ENCODE measurements around the gene LDAF1. TPM values are rescaled to one million over a fixed set of nuclear protein-coding genes. Genes with fewer than 3 reads are reported as not detected.
"Not testable (repeated sequence)": the region's sequence is repeated elsewhere in the genome, so short reads cannot be mapped to it uniquely, and the experiment has no call there.

Gene LDAF1
- total RNA-seq, 1 donor from 2014 or later = 6.8 TPM

GRCh38 chr16:21190599-21190998 is 32.1 kb downstream of the LDAF1 start:
- intact Hi-C loops (cut with micrococcal nuclease) = no loop called here

GRCh38 chr16:21192991-21193390 is 34.5 kb downstream of the LDAF1 start:
- intact Hi-C loops (cut with micrococcal nuclease) = no loop called here

- intact Hi-C loops (cut with micrococcal nuclease) = no loop called here
Measured at GRCh38 chr16:21194771-21195301, 36.4 kb downstream of the LDAF1 start.

DNA sequence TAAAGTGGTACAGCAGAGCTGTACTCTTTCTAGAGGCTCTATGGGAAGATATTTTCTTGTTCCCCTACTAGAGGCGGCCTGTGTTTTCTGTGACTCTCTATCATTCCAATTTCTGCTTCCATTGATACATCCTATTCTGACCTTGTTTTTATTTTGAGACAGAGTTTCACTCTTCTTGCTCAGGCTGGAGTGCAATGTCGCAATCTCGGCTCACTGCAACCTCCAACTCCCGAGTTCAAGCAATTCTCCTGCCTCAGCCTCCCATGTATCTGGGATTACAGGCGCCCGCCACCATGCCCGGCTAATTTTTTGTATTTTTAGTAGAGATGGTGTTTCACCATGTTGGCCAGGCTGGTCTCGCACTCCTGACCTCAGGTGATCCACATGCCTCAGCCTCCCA is 36.9 kb downstream of the LDAF1 start:
- intact Hi-C loops (cut with micrococcal nuclease) = not testable (repeated sequence)

- intact Hi-C loops (cut with micrococcal nuclease) = no loop called here
Measured at GRCh38 chr16:21197112-21197511, 38.6 kb downstream of the LDAF1 start.

DNA sequence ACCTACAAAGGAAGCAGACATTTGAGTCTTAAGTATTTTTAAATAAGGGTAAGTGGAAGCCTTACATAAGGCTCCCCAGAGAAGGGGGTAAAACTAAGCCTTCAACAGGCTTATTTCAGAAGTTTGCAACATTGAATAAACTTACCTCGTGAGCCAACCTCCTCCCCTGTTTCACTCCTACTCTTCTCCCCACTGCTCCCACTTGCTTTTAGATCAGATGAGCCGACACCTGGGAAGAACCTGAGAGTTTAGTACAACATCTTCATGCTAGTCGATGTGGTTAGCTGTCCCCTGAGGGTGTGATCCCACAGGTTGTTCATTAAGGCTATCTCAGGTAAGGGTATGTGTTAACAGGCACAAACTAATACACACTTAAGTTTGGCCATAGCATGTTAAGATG is 39.1 kb downstream of the LDAF1 start:
- intact Hi-C loops (cut with micrococcal nuclease) = no loop called here

DNA sequence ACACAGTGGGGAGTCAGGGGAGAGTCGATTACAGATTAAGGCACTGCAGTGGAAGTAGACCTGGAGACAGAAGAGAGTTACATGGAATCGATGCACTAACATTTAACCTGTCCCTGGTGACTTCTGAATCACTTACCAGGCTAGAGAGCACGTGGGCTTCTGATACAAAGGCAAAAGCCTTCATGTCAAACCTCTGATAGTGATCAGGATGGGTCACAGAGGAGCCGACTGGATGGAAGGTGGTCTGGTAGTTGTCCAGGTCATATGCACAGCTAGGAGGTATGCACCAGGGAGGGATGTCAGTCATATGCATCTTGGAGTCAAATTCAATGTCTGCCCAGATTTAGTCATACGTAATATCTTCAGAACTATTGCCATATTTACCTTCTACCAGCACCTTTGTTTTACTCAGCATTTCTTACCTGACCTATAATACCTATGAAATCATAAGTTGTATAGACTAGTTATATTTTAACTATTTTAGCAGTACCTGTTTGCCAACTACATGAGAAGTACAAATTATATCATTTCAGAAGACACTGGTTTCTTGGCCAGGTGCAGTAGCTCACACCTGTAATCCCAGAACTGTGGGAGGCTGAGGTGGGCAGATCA is 41.2 kb downstream of the LDAF1 start:
- intact Hi-C loops (cut with micrococcal nuclease) = no loop called here

DNA sequence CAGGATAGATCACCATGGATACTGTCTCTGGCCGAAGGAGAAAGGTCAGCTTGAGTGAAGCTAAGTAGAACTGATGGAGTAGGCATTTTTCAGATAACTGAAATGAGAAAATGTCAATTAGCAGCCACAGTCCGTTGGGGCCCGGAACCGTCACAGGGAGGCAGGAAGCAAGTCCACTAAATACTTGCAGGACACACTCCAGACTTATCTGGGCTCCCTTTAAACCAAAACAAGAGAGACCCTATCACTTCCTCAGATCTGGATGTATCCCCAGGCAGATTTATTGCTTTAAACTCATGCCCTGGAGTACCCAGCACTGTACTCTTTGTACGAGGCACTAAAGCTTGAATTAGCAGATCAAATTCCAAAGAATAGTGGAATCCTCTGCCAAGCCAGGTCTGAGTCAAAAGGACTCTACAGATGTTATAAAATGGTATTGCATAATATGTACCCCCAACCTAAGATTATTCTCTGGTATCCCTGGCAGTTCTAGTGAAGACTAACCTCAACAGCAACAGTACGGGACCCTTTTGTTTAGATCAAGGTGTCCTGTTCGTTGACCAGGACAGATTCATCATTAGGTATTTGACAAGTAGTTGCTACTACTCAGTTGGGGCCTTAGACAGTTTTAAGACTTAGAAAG is 44.8 kb downstream of the LDAF1 start:
- intact Hi-C loops (cut with micrococcal nuclease) = no loop called here

- intact Hi-C loops (cut with micrococcal nuclease) = no loop called here
Measured at GRCh38 chr16:21205303-21205702, 46.8 kb downstream of the LDAF1 start.

- intact Hi-C loops (cut with micrococcal nuclease) = no loop called here
Measured at GRCh38 chr16:21206550-21206949, 48.1 kb downstream of the LDAF1 start.

GRCh38 chr16:21208446-21209230 is 50.2 kb downstream of the LDAF1 start:
- intact Hi-C loops (cut with micrococcal nuclease) = no loop called here

DNA sequence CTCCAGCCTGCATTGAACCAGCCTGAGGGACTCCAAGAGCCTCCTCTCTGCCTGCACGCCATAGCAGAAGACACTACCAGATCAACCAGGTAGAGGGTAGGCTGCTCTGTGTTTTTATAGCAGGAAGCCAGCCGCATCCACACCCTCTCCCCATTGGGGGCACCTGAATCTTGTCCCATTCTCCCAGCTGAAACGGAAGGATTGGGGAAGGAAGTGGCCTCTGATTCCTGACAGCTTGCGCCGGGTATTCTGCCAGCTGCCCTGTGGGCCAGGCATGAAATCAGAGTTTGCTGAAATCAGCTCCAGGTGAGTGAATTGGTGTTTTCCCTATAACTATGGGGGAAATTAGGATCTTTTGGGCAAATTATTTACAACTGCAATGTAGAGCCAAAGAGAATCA is 53.0 kb downstream of the LDAF1 start, which contains the start of gene ZP2:
ZP2 (minus strand) TSS at position 89 of the 400 bp plus-strand sequence; CDS start at position 62, 27 bp downstream.
- intact Hi-C loops (cut with micrococcal nuclease) = no loop called here

DNA sequence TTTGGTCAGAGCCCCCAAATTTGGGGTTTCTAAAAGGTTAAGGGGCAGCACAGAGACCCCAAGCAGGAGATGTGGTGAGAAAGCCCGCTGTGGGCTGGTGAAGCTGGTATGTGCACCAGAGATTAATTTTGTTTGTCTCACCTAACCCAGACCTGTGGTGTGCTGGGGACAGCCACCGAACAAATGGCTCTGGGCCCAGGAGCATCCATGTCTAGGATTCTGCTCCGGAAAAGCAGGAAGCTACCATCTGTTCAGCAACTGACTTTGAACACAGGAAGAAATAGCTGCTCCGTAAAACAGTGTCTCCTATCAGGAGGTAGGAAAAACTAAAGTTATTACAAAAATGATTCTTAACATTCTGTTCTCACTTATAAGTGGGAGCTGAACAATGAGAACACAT is 55.6 kb downstream of the LDAF1 start:
- intact Hi-C loops (cut with micrococcal nuclease) = no loop called here

DNA sequence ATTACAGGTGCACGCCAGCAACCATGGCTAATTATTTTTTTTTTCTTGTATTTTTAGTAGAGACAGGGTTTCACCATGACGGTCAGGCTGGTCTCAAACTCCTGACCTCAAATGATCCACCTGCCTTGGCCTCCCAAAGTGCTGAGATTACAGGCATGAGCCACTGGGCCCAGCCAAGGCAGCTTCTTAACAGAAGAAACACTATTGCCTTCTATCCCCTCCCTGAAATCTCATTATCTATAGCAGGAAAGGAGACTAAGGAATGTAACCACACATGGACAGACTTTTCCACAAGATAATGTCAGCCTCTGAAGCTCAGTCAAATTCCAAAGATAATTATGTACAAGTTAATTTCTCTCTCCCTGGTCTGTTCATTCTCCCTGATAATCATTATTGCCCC is 58.6 kb downstream of the LDAF1 start:
- intact Hi-C loops (cut with micrococcal nuclease) = no loop called here

- intact Hi-C loops (cut with micrococcal nuclease) = no loop called here
Measured at GRCh38 chr16:21218153-21218552, 59.7 kb downstream of the LDAF1 start.

DNA sequence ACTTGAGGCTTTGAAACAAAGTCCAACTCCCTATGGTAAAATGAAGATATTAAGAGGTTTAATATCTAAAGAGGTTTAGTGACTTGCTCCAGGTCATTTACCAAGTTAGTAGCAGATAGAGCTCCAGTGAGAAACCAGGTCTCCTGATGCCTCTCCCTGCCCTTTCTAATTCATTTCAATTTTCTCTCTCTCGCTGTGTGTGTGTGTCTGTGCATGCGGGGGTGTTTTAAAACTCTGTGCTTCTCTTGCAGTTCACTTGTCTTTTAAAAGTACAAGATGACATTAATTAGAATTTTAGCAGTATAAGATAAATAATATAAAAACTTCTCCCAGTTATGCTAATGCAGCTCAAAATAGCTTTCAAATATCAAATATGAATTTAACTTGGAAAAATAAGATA is 61.1 kb downstream of the LDAF1 start:
- intact Hi-C loops (cut with micrococcal nuclease) = no loop called here

DNA sequence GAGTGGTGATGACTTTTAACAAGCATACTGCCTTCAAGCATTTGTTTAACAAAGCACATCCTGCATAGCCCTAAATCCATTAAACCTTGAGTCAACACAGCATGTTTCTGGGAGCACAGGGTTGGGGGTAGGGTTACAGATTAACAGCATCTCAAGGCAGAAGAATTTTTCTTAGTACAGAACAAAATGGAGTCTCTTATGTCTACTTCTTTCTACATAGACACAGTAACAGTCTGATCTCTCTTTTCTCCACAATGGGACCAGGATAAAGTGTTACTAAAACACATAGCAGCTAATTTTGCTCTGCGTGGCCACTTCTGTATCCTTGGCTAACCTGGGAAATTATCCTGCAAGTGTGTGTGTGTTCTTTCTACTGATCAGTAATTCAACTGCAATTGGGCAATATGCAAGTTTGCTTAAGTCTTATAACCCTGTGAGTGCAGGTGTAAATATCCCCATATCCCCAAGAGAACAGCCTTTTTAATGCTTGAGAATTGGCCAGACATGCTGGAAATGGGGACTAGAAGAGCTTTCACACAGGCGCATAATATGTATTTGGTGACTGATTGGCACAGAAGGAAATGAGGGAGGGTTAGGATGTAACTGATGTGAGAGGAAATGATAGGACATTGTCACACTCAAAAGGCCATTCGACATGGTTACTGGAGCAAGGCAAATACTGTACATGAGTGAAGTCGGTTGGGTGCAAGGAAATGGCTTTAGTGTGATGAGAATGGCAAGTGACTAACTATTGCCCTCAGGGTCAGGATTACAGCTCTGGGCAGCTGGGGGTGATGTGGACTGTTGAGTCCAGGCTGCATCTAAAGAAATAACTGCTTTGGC is 64.2 kb downstream of the LDAF1 start:
- intact Hi-C loops (cut with micrococcal nuclease) = no loop called here

DNA sequence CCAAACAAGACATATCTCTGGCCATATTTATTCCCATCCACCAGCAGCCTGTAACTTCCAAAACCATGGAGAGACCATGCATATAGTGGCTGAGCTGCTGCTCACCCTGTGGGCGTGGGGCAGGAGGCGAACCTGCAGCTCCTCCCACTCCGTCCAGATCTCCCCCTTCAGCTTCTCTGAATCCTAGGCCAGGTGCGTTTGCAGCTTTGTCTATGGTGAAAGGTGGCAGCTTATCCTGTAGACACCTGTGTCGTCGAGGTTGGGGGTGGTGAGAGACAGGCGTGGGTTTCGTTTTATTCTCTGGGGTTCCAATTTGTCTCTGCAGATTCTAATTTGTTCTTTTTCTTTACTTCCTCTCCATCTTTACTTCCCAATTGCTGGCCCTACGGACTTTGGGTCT is 65.3 kb downstream of the LDAF1 start:
- intact Hi-C loops (cut with micrococcal nuclease) = no loop called here

DNA sequence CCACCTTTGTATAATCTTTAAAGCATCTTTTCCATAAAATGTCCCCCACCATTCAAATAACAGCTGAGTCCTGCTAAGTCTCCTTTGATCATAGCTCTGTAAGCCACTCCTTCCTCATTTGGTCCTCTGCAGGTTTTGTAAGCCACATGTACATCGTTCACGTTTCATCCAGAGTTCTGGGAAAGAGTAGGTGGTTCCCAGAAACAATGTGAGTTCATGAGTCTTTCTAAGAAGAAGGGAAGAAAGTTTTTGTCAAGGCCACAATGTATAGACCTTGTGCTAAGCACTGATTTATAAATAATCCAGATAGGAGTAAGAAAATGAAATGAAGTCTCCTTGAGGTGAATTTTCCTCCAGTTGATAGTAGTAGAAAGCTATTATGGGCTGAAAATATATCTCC is 66.3 kb downstream of the LDAF1 start:
- intact Hi-C loops (cut with micrococcal nuclease) = no loop called here

DNA sequence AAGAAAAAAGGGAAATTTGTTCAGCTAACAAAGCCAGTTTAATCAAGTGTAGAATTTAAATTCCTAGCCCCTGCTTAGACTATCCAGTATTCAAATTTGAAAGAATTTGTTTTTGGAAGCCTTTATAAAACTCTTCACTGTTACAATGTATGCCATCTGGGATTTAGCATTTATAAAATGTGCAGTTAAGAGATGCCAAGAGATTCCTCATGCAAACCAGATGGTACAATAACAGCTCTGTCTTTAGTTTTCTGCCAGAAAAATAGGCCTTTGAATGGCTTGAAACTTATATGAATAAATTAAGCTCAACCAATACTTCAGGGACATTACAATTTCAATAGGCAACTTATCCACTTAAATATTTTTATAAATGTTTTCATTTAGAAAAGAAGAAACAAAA is 68.3 kb downstream of the LDAF1 start:
- intact Hi-C loops (cut with micrococcal nuclease) = no loop called here

DNA sequence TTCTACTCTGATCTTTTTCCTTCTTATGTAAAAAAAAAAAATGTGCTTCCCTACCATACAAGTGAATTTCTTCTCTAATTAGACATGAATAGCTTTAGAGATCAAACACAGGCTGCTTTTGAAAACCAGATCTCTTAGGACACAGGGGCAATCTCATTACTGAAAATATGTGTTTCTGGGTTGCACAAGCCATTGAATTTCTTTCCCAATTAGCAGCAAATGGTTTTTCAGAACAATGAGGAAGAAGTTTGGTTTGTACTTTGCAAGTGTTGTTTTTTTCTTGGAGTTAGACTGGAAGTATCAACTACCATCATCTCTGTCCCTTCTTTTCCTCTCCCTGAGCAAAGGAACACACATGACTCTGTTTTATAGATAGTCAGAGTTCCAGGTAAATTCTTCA is 69.4 kb downstream of the LDAF1 start:
- intact Hi-C loops (cut with micrococcal nuclease) = no loop called here

All from T-helper 1 cell treated with Interleukin-12 subunit alpha and Interleukin-12 subunit beta and Interleukin-4 antibody, amounts not matched to agents 30 ng/mL and 1 ng/mL, for 36 hours (primary cell).